OCI-LY3 (cell line): ENCODE data around the gene SH3GL1.

Experiments
- CTCF ChIP-seq: fragments of 200-600, 300-600 bp; sonication (generic); IDR thresholded peaks from 2 replicates; pipeline ENCODE4 v1.5.1; 2014; ENCODE audit warnings: antibody characterized with exemption, low read length, low read depth
- EZH2phosphoT487 ChIP-seq: fragments of 200-600 bp; shearing (Covaris generic); IDR thresholded peaks from 2 replicates; pipeline ENCODE4 v1.6.1; 2018; ENCODE audit warnings: antibody characterized with exemption, mixed run types, low read depth

- TF ChIP-seq CTCF (no peak), EZH2phosphoT487 (no peak)
These were observed 26.5 kb downstream of the SH3GL1 start for GRCh38 chr19:4373601-4374497.
